Endothelial cell of umbilical vein (primary cell): ENCODE results near the gene STIMATE. TPM values are rescaled to one million over a fixed set of nuclear protein-coding genes. Genes with fewer than 3 reads are reported as not detected.

Experiments used
- BruUV-seq: library from RNA; stranded (reverse); fragments of 400-500 nt; replicated peaks from 2 replicates; lab custom pipeline; 2021; lab: Mats Ljungman, UMichigan
- CTCF ChIA-PET: fragments of 300-600, 350-600 bp; sonication (Branson Sonifier 250); formaldehyde crosslinking; loops from one replicate; lab custom pipeline; 2021; ENCODE audit warnings: antibody characterized with exemption, inconsistent platforms; lab: Charles Lee
- POLR2A ChIA-PET: fragments of 300-600, 350-600 bp; sonication (Branson Sonifier 250); formaldehyde crosslinking; loops from one replicate; lab custom pipeline; 2021; ENCODE audit warnings: antibody characterized with exemption, inconsistent platforms; lab: Charles Lee
- DNase-seq: peaks from one replicate; pipeline ENCODE4 v3.0.0-alpha.2; 2011; ENCODE audit warnings: low read depth, low spot score
- FAIRE-seq: peaks from 2 replicates; lab custom pipeline; 2011; peaks lifted over from hg19 to GRCh38; lab: Jason Lieb, UNC
- H2AFZ ChIP-seq: 2 replicates; pipeline ENCODE4 v1.6.0; 2012; ENCODE audit warnings: low read depth, low read length, control low read depth, inconsistent platforms
- H3K27ac ChIP-seq: 2 replicates; pipeline ENCODE4 v1.5.1; 2011; ENCODE audit warnings: low read depth, mild to moderate bottlenecking, control low read depth, low read length, moderate library complexity; ENCODE audit not compliant: insufficient read depth
- H3K27me3 ChIP-seq, 2 experiments: 2 replicates each; pipeline versions ENCODE4 v1.6.0 to v1.6.1; 2011; ENCODE audit warnings: low read length in 2 of 2, mixed read lengths in 1 of 2; ENCODE audit not compliant: control insufficient read depth in 2 of 2, insufficient read depth in 2 of 2
- H3K36me3 ChIP-seq, 2 experiments: 2 replicates in 1 of 2; 3 replicates in 1 of 2; pipeline ENCODE4 v1.5.1; 2011; ENCODE audit warnings: low read length in 2 of 2, mild to moderate bottlenecking in 1 of 2, moderate library complexity in 1 of 2; ENCODE audit not compliant: control insufficient read depth in 2 of 2, insufficient read depth in 2 of 2; ENCODE audit errors: extremely low read depth in 1 of 2
- H3K4me1 ChIP-seq: 3 replicates; pipeline ENCODE4 v1.5.1; 2011; ENCODE audit warnings: mild to moderate bottlenecking, low read length; ENCODE audit not compliant: control insufficient read depth, insufficient read depth; ENCODE audit errors: extremely low read depth
- H3K4me2 ChIP-seq: 2 replicates; pipeline ENCODE4 v1.6.1; 2011; ENCODE audit warnings: low read length, control low read depth, mixed read lengths; ENCODE audit not compliant: insufficient read depth
- H3K4me3 ChIP-seq, 3 experiments: fragments of 200-600 bp in 1 of 3; sonication (generic), shearing (Covaris generic) in 1 of 3; replicated peaks in 1 of 3; 2 replicates each; pipeline ENCODE4 v1.5.1; 2011 to 2016; ENCODE audit warnings: control low read depth in 3 of 3, low read length in 3 of 3, mild to moderate bottlenecking in 2 of 3, inconsistent platforms in 1 of 3, low read depth in 1 of 3, moderate library complexity in 1 of 3; ENCODE audit not compliant: insufficient read depth in 1 of 3
- H3K79me2 ChIP-seq: 2 replicates; pipeline ENCODE4 v1.6.0; 2012; ENCODE audit warnings: low read length, inconsistent platforms; ENCODE audit not compliant: control insufficient read depth, insufficient read depth
- H3K9ac ChIP-seq: replicated peaks from 2 replicates; pipeline ENCODE3; 2011; ENCODE audit warnings: low read length, control low read depth; ENCODE audit not compliant: insufficient read depth; ENCODE audit errors: extremely low read depth
- H3K9me1 ChIP-seq: replicated peaks from 3 replicates; pipeline ENCODE4 v1.6.0; 2011; ENCODE audit warnings: mild to moderate bottlenecking, low read length; ENCODE audit not compliant: control insufficient read depth, insufficient read depth; ENCODE audit errors: extremely low read depth
- H3K9me3 ChIP-seq: replicated peaks from 2 replicates; pipeline ENCODE4 v1.5.1; 2012; ENCODE audit warnings: low read length, inconsistent platforms; ENCODE audit not compliant: control insufficient read depth, insufficient read depth
- H4K20me1 ChIP-seq: replicated peaks from 2 replicates; pipeline ENCODE3; 2011; ENCODE audit warnings: mild to moderate bottlenecking, low read length; ENCODE audit not compliant: control insufficient read depth, insufficient read depth; ENCODE audit errors: extremely low read depth
- CTCF ChIP-seq, 2 donors: IDR thresholded peaks; 1 replicate in 1 of 2; 2 replicates in 1 of 2; pipeline ENCODE4 v1.5.1; 2011; ENCODE audit warnings: low read length in 2 of 2, mild to moderate bottlenecking in 2 of 2, moderate library complexity in 2 of 2, control low read depth in 1 of 2, inconsistent platforms in 1 of 2, low read depth in 1 of 2; ENCODE audit not compliant: insufficient read depth in 1 of 2; ENCODE audit errors: extremely low read depth in 1 of 2
- FOS ChIP-seq: IDR thresholded peaks from 2 replicates; pipeline ENCODE4 v1.6.1; 2011; ENCODE audit warnings: mild to moderate bottlenecking, low read length, moderate library complexity, borderline replicate concordance; ENCODE audit not compliant: insufficient read depth
- dilution Hi-C: fragments of 300-500 bp; cut with MboI; formaldehyde crosslinking; loops from one replicate; pipeline ENCODE4 v1.15.0; 2019; ENCODE audit warnings: low sequenced_read_pairs; ENCODE audit not compliant: extremely low pct_ligation_motif_present
- intact Hi-C: fragments of 100-400 bp; cut with micrococcal nuclease; formaldehyde crosslinking; loops from one replicate; pipeline ENCODE4 v1.10.0; 2022
- polyA plus RNA-seq, 4 experiments: library from polyadenylated mRNA; depleted of rRNA in 3 of 4; stranded (reverse) in 3 of 4; unstranded in 1 of 4; fragments of >200 nt; gene quantifications; 2 replicates each; pipeline versions ENCODE4 v1.2.1 to v1.2.3, GENCODE V29; 2011 to 2012; ENCODE audit warnings: missing spikeins in 1 of 4
- total RNA-seq: library from RNA; stranded (reverse); gene quantifications from 2 replicates; pipeline ENCODE4 v1.2.3, GENCODE V29; 2021

Gene STIMATE
- total and polyA plus RNA-seq, 2 donors (not counting 3 experiments of a cell fraction or from before 2014, with no cell fraction given), result 18.2 to 24.0 TPM

GRCh38 chr3:52792961-52793695 lies 104.2 kb downstream of the STIMATE start:
- DNase-seq, result no peak
- no TSS peak for BruUV-seq
- ChIA-PET CTCF (interaction anchor here (1.0 to 2.3 kb wide), 4 partner anchors 9 to 142 kb away, joined by 3 to 5 read pairs (median 3); no protein-coding TSS in a partner anchor), POLR2A (no interaction called here)
- intact Hi-C loops (no loop called here), dilution Hi-C loops (no loop called here)
- Histone ChIP-seq H3K4me3 (no peak overlapping the region), H3K27me3 (no peaks in the 10 kb centered on the region), H3K4me1 (no peaks in the 10 kb centered on the region), H3K9ac (no peak overlapping the region), H3K36me3 (no peaks in the 10 kb centered on the region), H3K27ac (no peak overlapping the region), H3K4me2 (no peak overlapping the region), H3K9me3 (no peaks in the 10 kb centered on the region), H4K20me1 (no peaks in the 10 kb centered on the region), H2AFZ (no peak overlapping the region), H3K79me2 (no peaks in the 10 kb centered on the region), H3K9me1 (no peaks in the 10 kb centered on the region)
- TF ChIP-seq CTCF (IDR thresholded peaks at IDR 0.05; ENCODE audit: extremely low read depth in 1 of 2, insufficient read depth in 1 of 2, low read depth in 1 of 2, low read length in 2 of 2), result no peak
- FAIRE-seq, result no peak

GRCh38 chr3:52792413-52792812 lies 104.9 kb downstream of the STIMATE start:
- ChIA-PET CTCF (interaction anchor here (0.9 to 2.3 kb wide), 6 partner anchors 9 to 143 kb away, joined by 3 to 5 read pairs (median 3); no protein-coding TSS in a partner anchor), POLR2A (no interaction called here)
- H3K4me2 ChIP-seq, result no peak overlapping the region
- no peaks in the 10 kb centered on the region for H3K27me3 ChIP-seq
- intact Hi-C loops (no loop called here), dilution Hi-C loops (no loop called here)
- peak in 1 of 2 donors; percentile 16 for TF ChIP-seq CTCF (IDR thresholded peaks at IDR 0.05; ENCODE audit: extremely low read depth in 1 of 2, insufficient read depth in 1 of 2, low read depth in 1 of 2, low read length in 2 of 2)
- TF ChIP-seq FOS, result no peak
- H4K20me1 ChIP-seq, result no peaks in the 10 kb centered on the region
- DNase-seq (no peak), FAIRE-seq (no peak)
- no peaks in the 10 kb centered on the region for H3K36me3 ChIP-seq
- H3K4me3 ChIP-seq, result no peak overlapping the region
- H3K27ac ChIP-seq, result no peak overlapping the region
- H3K4me1 ChIP-seq, result no peaks in the 10 kb centered on the region
- no peak overlapping the region for H2AFZ ChIP-seq
- H3K79me2 ChIP-seq, result no peaks in the 10 kb centered on the region
- H3K9me1 ChIP-seq, result no peaks in the 10 kb centered on the region
- no TSS peak for BruUV-seq
- H3K9ac ChIP-seq, result no peak overlapping the region
- no peaks in the 10 kb centered on the region for H3K9me3 ChIP-seq
